ENCODE measurements around the gene FOXO3.

The FOXO3 gene

DNA sequence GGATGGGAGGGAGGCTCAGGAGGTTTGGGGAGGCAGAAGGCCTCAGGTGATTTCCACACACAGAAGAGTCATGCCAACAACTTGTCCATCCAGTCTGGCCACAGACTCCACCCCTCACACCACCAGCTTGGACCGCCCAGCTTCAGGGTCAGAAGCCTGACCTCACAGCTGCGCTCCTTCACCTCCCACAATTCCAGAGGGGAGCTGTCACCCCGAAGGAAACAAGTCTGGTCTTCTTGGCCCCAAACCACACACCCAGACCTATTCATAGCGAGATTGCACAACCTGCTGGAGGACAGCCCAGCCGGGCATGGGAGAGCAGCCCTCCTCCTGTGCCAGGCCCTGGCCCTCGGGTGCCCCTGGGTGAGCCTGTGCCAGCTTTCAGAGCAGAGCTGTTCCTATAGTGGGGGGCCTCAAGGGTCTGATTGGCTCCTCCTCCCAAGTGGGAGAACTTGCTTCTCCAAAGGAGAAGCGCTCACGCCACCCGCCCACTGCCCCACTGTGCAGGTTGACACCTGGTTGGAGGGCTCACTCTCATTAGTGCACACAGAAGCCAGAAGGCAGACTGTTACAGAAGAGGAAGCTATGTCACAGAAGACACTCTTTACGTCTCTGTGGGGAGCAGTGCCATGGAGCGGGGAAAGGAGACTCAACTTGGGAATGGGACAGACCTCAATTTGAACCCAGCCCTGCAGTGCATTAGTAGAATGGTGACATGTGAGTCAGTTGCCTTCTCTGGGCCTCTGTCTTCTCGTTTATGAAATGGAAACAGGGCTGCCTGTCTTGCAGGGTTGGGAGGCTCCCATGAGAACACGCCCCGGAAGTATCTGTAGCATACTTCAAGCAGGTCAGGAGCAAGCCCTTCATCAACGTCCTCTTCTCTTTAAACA, 128.8 kb downstream of the FOXO3 start:
- no peak for DNase-seq

DNA sequence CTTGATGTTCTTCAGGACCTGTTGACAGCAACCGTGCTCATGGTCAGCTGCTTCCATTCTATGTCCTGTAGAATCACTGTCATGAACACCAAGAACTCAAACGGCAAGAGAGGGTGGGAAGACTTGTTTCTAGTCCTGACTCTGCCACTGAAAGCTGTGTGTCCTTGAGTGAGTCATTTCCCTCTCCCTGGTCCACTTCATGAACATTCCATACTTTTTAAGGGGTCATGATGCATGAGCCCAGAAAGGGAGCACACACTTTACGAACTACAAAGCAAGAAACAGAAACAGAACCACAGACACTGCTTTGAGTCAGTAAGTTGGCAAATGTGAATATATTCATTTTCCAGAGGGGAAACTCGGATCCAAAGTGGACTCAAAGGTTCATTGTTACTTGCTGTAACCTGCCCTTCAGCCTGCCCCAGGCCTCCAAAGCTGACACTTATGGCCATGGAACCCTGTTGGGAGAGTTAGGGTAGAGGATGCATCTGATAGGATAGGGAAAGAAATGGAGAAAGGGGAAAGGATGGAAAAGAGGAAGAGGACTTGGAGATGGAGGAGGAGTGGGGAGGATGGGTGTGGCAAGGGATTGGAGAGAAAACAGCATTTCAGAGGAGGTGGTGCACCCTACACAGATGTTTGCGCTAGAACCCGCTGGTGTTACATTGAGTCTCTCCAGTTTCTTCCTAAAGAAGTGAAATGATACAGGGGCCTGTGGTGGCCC, 129.8 kb downstream of the FOXO3 start:
- no peak for DNase-seq

DNA sequence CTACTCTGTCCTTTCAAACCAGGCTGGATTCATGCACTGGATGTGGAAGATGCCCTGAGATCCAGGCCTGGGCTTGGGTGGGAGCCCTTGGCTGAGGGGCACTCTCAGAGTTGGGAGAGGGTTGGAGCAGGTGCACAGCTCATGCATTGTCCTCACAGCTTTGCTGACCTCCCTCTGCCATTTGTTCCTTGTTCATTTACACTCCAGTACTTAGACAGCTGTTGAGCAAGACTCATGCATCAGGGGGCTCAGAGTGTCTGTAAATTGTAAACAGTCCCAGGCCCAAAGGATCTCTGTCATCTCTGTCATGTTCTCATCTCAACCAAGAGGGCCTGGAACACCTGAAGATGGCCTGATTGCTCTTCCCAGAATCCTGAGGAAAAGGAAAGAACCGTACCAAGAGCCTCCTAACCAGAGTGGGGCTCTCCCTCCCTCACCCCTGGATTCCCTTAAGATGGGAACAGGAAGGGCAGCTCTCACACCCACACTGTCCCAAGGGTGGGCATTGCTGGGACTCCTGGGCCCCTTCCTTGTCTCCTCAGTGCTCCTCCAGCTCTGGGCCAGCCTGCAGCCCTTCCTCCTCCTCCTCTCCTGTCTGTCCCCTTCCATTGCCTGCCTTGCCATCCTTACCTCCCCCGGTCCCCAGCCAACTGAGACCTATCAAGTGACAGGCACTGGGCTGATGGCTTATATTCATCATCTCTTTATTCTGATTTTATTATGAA, 132.9 kb downstream of the FOXO3 start:
- DNase-seq: no peak

DNA sequence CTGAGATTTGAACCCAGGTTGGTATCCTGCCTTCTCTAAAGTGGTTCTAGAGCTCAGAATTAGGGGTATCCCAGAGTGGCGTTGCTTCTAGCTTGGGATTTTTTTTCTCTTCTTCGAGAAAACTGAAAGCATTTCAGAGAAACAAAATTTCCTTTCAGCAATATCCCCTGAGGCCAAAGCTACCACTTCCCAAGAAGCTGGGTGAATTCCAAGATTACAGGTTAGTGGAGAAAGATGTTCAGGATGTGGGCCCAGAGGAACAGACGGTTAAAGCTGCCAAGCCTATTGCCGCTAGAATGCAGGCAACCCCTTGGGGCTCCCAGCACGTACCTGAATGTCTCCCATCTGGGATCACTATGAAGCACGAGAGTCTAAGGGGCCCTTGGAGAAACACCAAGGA, 134.1 kb downstream of the FOXO3 start:
- DNase-seq: no peak

DNA sequence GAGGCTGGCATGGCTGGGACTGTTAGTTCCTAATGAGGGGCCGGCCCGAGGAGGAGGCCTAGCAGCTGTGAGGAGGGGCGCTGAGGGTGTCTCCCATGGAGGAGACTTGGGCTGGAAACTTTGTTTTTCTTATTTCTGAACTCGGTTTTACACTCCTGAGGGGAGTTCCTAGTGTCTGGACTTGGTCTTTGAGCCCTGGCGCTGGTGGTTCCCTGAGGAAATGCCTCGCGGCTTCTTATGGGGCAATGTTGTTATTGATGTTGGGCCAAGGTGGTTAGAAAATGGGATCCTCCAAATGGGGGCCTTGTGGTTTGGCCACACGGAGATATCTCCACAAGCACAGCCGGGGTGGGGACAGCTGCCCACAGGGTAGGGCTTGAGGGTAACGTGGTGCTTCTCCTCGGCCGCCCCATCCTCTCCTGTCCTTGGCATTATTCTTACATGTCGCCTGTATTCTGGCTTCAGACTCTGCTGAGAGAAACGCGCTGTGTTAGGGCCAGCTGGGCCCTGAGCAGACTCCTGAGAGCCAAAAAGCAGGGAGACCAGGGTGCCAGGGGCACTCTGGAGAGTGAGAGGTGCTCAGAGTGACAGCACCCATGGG, 136.9 kb downstream of the FOXO3 start:
- no peak for DNase-seq

DNA sequence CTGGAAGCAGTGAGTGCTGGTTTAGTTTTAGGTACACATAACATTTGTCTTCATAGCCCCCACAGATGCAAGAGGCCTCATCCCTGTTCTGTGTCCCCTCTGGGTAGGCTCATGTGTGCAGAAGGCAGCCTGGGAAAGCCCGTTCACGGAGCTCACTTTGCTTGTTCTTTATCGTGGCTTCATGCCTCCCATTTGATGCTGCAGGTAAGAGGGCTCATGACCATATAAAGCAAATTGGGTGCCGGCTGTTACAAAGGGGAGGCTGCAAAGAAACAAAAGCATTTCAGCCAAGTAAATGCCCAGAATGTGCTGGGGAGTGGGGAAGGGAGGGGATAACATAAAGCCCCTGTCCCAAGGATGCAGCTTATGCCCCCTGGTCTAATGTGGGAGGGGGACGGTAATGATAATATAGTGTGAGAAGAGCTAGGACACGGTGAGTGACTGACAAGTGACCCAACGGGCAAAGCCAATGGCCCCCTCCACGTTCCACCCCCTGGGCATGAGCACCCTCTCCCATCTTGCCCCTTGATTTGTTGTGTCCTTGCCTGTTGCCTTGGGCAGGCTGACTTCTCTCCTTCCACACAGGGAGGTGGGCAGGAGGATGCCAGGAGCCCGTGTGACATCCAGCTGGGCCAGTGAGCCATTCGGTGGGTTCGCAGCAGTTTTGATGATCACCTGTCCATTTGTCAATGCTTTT, 138.0 kb downstream of the FOXO3 start:
- no peak for DNase-seq

DNA sequence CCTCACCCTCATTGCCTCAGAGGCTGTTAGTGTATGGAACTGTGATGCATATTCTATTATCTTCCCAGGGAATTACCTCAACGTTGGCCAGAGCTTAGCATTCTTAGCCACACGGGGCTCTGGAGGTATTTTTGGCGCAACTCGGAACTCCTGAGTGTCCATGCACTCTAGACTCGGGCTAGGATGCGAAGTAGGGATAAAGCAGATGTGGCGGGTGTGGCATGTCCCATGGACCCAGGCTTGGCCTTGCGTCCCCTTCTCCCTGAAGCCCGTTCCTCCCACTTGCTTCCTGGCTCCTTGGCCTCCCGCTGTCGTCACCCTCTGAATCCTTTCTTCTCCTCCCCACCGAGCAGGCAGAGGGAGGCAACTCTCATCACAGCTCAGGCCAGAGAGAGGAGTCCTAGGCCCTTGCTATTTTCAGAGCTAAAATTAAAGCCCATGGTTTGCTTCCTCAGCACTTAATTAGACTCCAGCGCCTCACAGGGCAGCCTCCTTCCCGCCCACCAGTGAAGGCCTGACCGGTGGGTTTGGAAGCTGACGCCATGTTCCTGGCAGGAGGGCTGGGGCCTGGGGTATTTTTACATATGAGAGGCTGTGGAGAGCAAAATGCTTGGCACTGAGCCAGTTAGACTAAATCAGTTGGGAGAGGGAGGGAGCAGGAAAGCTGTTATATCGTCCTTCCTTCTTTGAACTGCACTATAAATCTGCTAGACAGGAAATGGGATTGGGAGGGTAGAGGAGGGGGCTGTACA, 138.7 kb downstream of the FOXO3 start:
- no peak for DNase-seq

DNA sequence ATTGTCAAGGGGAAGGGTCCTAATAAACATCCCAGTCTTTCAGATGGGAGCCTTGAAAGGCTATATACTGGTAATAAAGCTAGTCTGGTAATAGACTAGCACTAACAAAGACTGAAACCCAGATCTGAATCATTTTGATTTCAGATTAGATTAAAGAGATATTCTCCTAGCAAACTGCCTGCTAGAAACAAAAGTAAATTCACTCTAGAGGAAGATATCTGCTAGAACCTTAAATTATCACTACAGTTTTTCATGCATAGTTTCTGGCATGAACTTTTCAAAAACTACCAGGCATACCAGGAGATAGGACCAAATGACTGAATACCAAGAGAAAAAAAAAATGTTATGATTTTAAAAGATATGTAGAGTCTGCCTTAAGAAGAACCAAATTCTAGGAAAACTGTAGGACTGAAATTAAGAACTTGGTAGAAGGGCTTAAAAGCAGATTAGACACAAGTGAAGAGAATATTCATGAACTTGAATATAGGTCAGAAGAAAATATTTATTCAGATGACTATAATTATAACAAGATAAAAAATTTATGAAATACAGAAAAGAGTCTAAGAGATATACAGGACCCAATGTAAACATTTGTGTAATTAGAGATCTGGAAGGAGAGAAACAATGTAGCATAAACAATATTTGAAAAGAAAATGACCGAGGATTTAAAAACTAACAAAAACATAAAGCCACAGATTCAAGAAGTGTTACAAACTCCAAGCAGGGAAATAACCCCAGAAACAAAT, 141.6 kb downstream of the FOXO3 start:
- no peak for DNase-seq

DNA sequence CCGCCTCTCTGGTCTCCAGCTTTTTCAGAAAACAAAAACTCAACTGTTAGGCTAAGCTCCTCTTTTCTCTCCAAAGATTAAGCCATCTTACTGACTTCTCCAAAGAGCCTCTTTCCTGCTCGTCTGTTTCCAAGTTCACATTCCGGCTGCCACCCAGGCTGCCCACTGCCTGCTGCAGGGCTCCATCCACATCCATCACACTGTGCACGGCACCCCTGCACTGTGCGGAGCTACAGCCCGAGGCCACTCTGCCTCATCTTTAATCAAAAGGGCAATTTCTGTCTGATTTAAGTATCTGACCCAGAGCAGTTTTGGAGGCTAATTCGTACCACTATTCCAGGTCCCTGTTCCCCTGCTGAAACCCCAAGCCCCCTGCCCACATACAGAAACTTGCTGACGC, 145.9 kb downstream of the FOXO3 start:
- no peak for DNase-seq

DNA sequence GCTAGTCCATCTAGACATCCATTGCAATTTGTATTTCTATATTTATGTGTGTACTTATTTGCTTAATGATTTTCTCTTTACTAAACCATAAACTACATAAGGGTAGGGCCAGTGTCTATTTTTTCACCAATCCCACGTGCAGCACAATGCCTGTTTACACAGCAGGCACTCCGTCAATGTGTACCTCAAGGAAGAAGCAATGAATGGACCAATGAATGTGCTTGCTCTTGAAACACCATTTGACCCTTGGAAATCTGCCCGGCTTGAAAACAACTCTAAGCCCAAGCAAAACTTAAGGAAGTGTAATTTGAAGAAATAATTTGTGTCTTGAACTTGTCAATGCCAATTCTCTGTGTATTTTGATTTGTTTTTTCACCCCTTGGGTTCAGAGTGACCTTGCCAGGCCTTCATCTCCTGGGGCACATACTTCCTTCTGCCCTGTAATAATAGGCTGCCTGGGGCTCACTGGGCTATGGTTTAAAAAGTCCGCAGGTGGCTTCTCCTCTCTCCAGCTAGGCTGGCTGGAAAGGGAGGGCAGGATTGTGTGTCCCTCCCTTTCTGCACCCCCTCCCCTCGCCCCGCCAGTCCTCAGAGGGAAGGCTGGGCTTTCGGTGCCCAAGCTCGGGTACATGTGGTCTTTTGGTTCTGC, 146.7 kb downstream of the FOXO3 start:
- DNase-seq: no peak

DNA sequence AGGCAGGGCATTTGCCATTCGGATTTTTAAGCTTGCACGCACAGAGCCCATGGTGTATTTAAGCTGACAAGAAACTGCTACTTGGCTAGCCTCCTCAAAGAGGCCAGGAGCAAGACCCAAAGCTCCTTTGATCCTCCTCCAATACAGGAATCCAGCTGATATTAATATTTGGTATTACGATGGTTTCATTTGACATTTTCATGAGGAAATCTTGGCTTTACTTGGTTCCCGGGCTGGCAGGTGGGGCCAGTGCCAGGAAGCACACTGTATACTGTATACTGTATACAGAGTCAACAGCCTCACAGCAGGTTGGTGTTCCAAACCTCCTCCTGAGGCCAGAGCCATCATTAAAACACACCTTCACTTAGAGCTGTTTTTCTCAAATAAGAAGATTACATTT, 149.3 kb downstream of the FOXO3 start:
- no peak for DNase-seq

DNA sequence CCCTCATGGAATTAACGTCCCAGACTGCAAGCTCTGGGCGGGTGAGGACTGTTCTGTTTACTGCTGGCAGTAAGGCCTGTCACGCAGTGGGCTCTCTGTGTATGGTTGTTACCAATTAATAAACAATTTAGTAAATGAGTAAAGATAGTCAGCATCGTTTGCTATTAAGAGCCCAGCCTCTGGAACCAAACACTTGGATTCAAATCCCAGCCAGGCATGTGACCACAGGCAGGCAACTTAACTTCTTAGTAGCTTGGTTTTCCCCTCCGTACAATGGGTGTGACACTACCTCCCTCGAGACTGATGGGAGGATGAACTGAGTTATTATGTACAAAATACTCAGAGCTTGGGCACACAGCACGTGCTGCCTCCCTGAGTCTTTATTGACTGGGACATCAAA, 149.8 kb downstream of the FOXO3 start:
- no peak for DNase-seq

DNA sequence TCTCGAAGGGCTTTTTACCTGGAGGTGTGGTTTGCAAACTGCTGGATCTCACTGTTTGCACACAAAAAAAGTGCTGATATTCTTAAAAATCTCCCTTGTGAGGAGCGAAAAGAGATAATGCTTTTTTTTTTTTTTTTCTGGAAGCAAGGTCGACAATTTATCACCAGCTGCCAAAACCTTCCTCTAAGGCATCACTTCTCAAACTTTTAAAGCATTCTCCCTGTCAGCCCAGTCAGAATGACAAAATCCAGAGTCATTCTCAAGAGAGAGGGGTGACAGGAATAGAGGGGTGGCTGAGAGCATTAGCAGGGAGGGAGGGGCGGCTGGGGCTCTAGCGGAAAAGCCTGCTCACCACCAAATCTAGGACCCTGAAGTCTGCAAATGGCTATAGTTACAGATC, 150.4 kb downstream of the FOXO3 start:
- no peak for DNase-seq

DNA sequence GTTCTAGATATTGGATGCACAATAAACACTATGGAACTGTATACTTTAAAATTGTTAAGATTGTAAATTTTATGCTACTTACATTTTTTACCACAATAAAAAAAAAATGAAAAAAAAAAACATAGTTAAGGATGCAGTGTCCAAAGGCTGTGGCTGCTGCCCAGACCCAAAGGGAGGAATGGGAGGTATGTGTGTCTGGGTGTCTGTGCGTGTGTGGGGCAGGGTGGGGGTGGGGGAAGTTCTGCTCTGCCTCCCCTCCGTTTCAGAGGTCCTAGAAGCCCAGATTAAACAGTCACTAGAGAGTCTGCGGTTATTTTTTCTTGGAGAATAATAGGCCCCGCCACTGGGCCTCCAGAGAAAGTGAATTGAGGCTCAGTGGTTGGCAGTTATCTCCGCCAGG, 151.1 kb downstream of the FOXO3 start:
- DNase-seq: no peak

DNA sequence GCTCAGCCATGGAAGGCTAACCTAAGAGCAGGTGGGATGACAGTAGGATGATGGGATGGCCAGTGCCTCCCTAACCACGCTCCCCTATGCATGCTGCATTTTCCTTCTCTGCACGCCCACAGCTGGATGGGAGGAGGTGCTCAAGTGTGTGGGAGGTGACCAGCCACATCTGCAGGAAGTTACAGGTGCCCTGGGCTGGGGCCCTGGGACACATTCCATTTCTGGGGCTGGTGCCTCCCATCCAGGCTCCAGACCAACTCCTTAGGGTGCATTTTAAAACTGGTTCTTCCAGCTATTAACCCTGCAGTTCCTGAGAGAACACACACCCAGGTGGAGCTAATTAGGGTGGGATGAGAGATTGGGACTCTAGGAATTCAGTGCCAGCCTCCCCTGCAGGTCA, 152.2 kb downstream of the FOXO3 start:
- no peak for DNase-seq

DNA sequence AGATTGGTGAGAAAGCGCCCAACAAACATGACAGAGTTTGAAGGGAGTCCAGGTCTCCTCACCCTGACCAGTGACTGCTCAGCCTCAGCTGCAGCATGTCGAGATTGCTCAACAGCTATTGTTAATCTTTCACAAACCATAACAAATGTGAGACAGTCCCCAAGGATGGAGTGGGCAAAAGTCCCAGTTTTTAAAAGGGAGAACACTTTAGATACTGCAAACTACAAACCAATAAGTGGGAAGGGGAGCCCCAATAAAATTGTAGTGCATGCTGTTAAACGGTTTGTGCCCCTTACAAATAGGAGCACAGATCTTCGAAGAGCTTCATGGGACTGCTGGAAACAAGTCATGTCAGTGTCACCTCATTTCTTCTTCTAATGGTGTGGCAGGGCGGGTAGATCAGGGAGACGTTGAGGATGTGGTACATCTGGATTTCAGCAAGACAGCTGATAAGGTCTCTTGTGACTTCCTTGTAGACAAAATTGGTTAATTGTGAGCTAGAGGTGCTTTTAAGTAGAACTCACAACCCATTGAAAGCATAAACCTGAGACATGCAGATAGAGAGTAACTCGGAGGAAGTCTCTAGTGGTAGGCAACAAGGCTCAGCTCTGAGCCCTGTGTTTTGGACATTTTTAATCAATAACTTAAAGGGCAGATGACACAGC, 153.5 kb downstream of the FOXO3 start:
- DNase-seq: no peak

DNA sequence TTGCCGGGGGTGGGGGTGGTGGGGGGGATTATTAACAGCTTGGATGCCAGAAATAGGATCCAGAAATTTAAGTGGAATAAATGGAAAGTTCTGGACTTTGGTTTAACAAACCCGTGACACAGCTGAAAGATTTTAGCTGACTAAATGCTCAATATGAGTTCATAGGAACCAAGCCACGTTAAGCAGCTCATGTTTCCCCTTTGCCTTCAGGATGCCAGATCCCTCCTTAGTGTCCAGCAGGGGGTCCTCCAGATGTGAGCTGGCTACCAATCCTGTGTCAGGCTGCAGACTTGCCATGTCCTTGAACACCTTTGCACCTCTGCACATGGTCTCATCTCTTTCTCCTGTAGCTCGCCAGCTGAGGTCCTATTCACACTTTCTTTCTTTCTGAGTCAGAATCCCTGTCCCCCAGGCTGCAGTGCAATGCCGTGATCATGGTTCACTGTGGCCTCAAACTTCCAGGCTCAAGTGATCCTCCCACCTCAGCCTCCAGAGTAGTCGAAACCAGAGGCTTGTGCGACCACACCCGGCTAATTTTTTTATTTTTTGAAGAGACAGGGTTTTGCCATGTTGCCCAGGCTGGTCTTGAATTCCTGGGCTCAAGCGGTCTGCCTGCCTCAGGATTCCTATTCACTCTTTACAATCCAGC, 154.2 kb downstream of the FOXO3 start:
- DNase-seq: no peak

DNA sequence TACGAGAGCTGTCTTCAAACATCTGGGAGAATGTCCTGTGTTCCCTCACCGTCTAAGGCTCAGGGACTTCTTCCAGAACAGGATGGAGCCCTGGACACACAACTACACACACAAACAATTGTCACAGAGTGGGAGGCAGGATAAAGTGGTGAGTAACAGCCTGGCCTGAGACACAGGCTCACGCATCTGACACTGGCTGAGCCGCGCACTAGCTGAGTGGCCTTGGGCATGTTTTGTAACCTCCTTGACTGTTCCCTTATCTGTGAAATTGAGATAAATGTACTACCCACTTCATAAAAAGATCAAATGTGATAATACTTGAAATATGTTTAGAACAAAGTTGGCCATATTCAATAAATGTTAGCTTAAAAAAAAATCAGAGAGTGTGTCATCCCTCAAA, 155.1 kb downstream of the FOXO3 start:
- no peak for DNase-seq

Data from CD4-positive, alpha-beta T cell treated with Interleukin-6 for 4 hours (primary cell).